GM12892 (cell line): ENCODE measurements around the gene PSMB7.

Experiments
- DNase-seq: peaks from one replicate; pipeline ENCODE4 v3.0.0; 2011; ENCODE audit not compliant: insufficient read length
- FAIRE-seq: peaks from 2 replicates; lab custom pipeline; 2011; peaks lifted over from hg19 to GRCh38; lab: Jason Lieb, UNC
- POLR2A ChIP-seq: IDR thresholded peaks from 2 replicates; pipeline ENCODE4 v1.6.1; 2011; ENCODE audit warnings: low read depth, low read length, control low read depth
- POLR2AphosphoS5 ChIP-seq: IDR thresholded peaks from 2 replicates; pipeline ENCODE4 v1.6.1; 2011; ENCODE audit warnings: low read depth, low read length, control low read depth
- TAF1 ChIP-seq: IDR thresholded peaks from 2 replicates; pipeline ENCODE4 v1.6.1; 2011; ENCODE audit warnings: low read depth, mild to moderate bottlenecking, control low read depth, low read length, borderline replicate concordance

PSMB7 gene

GRCh38 chr9:124386201-124386600, 29.0 kb downstream of the PSMB7 start:
- no peak for TF ChIP-seq TAF1
- no peak for TF ChIP-seq POLR2A
- no peak for TF ChIP-seq POLR2AphosphoS5
- FAIRE-seq (no peak), DNase-seq (no peak)

DNA sequence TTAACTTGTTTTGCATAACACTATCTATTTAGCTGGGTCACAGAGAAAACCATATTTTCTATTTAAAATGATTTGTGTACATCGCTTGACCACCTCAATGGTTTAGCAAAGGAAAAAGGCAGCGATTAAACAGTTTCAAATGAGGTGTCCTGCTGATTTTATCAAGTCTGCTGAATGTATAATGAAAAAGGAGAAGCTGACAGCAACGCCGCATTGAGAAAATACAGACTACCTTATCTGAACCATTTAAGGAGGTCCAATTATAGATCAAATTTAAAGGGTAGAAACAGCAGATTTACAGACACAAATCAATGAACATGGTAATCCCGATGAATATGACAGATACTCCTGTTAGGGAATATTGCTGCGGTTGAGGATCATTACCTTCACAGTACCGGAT, 29.6 kb downstream of the PSMB7 start:
- no peak for FAIRE-seq
- TF ChIP-seq POLR2AphosphoS5 (no peak), POLR2A (no peak), TAF1 (no peak)
- DNase-seq, result no peak

GRCh38 chr9:124384846-124385245, 30.4 kb downstream of the PSMB7 start:
- no peak for TF ChIP-seq POLR2AphosphoS5
- no peak for TF ChIP-seq TAF1
- TF ChIP-seq POLR2A, result no peak
- DNase-seq, result no peak
- no peak for FAIRE-seq

DNA sequence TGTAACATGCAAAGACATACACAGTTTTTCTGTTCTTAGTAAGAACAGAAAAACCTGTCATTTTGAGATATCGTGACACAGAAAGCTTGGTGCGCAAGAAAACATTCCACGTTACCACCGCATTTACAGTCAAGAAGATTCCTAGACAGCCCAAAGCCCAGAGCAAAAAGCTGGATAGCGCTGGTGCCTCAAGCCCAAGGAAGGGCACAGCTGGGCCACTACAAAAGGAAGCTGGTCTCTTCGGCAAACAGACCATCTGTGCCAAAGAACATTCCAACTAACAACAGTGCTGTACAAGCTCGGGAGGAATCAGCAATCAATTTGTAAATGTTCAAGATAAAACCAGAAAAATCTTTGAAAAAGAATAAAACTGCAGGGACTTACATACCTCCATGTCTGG, 31.0 kb downstream of the PSMB7 start:
- TF ChIP-seq POLR2A (no peak), TAF1 (no peak), POLR2AphosphoS5 (no peak)
- no peak for FAIRE-seq
- no peak for DNase-seq

GRCh38 chr9:124381170-124381945, 33.9 kb downstream of the PSMB7 start:
- DNase-seq (no peak), FAIRE-seq (no peak)
- no peak for TF ChIP-seq POLR2AphosphoS5
- TF ChIP-seq TAF1, result no peak
- no peak for TF ChIP-seq POLR2A

DNA sequence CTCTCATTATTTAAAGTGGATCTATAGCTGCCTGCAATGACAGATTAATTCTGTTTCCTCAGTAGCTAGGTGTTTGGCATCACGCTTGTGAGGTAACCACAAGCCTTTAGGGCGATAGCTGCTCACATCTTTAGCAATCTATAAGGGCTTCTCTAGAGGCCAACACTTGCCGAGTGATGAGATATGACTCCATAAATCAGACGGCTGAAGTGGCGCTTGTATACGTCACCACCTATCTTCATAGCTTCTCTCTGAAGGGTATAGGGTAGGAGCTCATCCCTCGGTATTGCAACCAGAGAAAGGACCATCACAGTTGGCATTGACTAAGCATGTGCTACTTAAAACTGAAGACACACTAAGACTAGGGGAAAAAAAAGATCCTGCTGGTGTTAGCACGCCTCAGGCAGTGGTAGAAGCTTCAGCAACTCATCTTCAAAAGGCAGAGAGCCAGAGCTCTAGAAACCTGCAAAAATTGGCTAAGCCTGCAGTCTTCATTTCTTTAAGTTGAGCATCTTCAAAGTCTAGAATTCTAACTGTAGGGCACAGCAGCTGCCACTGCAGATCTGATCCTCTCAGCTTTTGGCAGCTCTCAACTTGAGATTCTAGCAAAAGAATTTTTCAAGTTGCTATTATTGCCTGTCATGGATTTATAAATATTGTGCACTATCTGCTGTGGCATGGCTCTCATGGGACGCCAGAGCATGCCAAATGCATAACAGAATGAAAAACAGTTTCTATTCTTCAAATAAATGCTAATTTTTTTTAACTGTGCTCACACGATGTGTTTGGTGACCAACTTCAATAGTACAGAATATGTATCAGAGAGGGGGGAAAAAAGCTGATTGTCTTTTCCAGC, 37.5 kb downstream of the PSMB7 start:
- no peak for FAIRE-seq
- TF ChIP-seq POLR2AphosphoS5 (no peak), TAF1 (no peak), POLR2A (no peak)
- DNase-seq, result no peak

- TF ChIP-seq POLR2AphosphoS5 (no peak), POLR2A (no peak), TAF1 (no peak)
- FAIRE-seq (no peak), DNase-seq (no peak)
These were observed 38.9 kb downstream of the PSMB7 start for GRCh38 chr9:124376329-124376728.

DNA sequence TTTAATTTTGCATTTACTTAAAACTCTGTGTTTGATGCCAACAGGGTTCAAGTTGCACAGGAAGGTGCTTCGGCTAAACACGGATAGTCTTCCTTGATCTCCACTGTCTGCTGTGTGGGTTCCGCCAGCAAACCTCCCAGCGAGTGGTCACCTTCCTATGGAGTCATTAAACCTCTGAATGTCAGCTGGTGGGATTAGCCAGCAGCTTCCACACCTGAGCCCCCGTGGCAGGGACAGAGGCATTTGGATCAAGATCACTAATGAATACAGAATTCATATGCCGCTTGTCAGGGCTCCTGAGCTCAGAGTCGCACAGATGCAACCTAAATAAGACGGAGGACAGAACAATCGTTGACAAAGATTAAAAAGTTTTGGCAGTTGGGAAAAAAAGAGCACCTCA, 39.5 kb downstream of the PSMB7 start:
- no peak for TF ChIP-seq POLR2AphosphoS5
- TF ChIP-seq POLR2A, result no peak
- no peak for TF ChIP-seq TAF1
- DNase-seq (no peak), FAIRE-seq (no peak)

DNA sequence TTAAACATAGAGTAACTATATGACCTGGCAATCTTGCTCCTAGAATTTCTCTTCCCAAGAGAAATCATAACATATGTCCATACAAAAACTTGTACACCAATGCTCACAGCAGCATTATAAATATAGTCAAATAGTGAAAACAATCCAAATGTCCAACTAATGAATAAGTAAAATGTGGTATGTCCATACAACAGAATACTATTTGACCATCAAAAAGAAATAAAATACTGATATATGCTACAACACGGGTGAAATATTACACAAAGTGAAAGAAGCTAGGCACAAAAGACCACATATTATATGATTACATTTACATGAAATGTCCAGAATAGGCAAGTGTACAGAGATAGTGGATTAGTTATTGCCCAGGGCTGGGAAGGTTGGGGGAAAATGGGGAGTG, 41.4 kb downstream of the PSMB7 start:
- FAIRE-seq (no peak), DNase-seq (no peak)
- TF ChIP-seq TAF1 (no peak), POLR2A (no peak), POLR2AphosphoS5 (no peak)

DNA sequence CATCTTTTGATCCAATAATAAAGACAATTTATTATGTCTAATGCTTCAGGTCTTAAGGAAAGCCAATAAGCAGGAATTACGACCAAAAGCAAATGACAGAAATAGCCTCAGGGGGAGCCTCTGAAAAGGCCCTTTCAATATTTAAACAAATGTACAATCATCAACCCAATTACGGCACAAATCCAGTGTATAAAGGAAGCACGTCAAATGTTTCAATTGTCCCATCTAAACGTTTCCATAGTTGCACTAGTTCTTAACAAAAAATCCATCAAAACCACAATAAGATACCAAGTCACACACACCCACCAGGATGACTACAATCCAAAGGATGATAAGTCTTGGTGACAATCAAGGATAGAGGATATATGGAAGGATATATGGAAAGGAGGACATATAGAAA, 41.9 kb downstream of the PSMB7 start:
- no peak for DNase-seq
- no peak for FAIRE-seq
- TF ChIP-seq POLR2A (no peak), TAF1 (no peak), POLR2AphosphoS5 (no peak)

GRCh38 chr9:124372038-124372437, 43.2 kb downstream of the PSMB7 start:
- FAIRE-seq (no peak), DNase-seq (no peak)
- TF ChIP-seq POLR2AphosphoS5 (no peak), POLR2A (no peak), TAF1 (no peak)

- FAIRE-seq, result no peak
- DNase-seq, result no peak
- no peak for TF ChIP-seq POLR2AphosphoS5
- no peak for TF ChIP-seq TAF1
- no peak for TF ChIP-seq POLR2A
These were observed 44.2 kb downstream of the PSMB7 start for GRCh38 chr9:124370896-124371582.
